ENCODE results near the gene CAPN13.

Gene CAPN13

GRCh38 chr2:30764021-30764800, 43.0 kb downstream of the CAPN13 start:
- no peak for DNase-seq (ENCODE audit: low read depth)

GRCh38 chr2:30763151-30763660, 44.0 kb downstream of the CAPN13 start:
- no peak for DNase-seq (ENCODE audit: low read depth)

GRCh38 chr2:30761226-30761625, 46.0 kb downstream of the CAPN13 start:
- no peak for DNase-seq (ENCODE audit: low read depth)

DNA sequence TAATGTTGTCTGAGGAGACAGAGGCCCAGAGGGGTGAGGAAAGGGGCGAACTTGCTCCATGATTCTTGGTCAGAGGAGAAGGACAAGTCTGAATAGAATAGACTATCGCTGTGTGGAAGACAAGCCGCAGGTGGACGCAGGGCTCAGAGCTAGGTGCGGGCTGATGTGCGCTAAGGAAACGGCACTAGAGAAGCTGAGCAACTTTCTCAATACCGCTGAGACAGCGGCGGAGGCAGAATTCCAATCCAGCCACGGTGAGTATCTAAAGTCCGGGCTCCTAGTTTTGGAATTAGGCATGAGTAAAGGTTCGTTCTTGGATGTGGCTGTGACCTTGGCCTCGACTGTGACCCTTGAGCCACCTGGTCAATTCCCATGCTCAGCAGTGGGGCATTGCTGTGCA, 47.8 kb downstream of the CAPN13 start:
- DNase-seq (ENCODE audit: low read depth), result no peak

- no peak for DNase-seq (ENCODE audit: low read depth)
Measured at GRCh38 chr2:30758191-30758651, 49.0 kb downstream of the CAPN13 start.

DNA sequence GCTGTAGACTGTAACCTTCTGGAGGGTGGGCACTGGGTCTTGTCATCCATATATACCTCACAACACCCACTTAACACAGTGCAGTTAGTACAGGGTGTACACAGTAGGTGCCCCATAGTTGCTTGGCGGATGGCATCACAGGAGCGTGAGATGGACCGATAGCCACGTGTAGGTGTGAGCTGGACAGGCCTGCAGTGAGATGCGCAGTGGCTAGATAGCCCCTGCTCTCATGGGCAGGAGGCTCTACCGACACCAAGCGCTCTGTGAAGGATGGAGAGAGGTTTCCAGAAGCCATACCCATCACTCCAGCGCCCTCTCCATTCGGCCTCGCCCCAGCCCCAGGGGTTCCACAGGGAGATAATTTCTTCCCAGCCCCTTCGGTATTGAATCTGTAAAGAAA, 49.5 kb downstream of the CAPN13 start:
- DNase-seq (ENCODE audit: low read depth), result no peak

DNA sequence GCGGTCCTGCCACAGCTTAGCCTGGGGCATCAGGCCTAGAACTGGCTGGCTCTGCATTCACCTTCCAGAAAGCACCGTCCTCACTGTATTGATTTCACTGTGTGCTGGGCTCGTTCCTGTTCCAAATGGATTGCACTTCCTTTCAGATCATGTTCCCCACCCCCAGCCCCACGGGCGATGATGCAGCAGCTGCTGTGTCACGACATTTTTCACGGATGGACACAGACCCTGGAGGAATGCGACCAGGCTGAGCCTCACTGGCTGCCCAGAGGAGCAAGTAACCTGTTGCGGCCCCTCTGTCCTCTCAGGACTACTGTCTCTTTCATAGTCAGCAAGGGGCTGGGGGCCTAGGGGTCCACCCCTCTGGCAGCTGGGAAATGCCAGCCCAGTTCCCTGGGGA, 50.3 kb downstream of the CAPN13 start:
- DNase-seq (ENCODE audit: low read depth), result no peak

DNA sequence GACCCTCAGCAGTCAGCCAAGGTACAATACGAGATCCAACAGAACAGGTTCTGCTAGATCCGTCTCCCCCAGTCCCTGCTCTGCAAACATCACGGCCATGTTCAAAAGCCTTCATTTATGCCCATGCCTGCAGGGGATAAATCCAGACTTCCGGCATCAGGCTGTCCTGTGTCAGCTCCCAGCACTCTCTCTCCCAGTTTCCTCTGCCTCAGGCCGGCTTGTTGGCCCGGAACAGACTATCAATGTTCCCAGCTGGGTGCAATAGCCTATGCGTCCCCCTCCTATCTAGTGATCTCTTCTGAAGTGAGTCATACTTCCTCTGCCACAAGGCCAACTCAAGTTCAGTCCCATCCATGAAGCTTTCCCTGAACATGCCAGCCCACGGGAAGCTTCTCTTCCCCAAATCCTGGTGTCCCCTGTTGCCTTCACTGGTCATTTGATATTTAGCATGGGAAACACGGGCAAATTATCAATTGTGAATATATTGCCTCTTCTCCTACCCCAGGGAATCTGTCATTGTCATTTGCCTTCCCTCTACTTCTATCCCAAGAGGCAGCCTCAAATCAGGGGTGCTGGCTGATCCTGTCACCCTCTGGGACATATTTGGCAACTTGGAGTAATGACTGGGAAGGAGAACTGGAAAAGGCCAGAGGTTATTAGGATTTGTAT, 51.1 kb downstream of the CAPN13 start:
- no peak for DNase-seq (ENCODE audit: low read depth)

GRCh38 chr2:30753630-30754029, 53.6 kb downstream of the CAPN13 start:
- DNase-seq (ENCODE audit: low read depth), result no peak

- no peak for DNase-seq (ENCODE audit: low read depth)
Measured at GRCh38 chr2:30752811-30753210, 54.4 kb downstream of the CAPN13 start.

DNA sequence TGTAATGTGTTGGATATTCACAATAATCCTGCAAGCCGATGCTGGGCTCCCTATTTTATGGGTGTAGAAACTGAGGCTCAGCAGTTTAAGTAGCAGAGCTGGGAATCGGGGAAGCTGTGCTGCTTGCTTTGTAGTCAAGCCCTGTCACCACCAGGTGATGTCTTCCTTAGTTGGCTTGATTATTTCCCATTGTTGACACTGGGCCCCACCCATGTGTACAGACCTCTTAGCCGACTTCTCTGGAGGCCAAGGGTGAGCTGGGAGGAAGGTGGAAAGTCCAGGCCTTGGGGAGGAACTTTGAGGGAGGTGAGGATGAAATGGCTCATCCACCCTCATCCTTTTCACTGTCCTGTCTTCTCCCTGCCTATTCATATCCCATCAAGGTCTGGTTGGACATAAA, 60.0 kb downstream of the CAPN13 start:
- DNase-seq (ENCODE audit: low read depth), result no peak

DNA sequence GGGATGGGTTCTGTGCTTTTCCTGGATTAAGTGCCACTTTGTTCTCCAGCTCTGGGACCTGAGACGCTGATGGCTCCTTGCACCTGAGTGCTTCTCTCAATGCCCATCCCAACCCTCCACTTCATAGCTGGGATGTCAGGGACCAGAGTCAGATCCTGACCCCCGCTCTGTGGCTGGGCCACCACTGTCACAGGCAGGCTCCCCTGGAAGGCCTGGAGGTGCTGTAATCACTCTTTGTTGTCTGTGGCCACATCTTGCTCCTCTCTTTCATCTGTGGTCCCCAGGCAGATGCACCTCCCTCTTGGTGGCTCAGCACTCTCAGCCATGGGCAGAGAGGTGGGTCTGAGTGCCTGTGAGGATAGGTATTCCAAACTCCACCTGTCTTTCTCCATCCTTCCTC, 62.4 kb downstream of the CAPN13 start:
- no peak for DNase-seq (ENCODE audit: low read depth)

GRCh38 chr2:30741576-30741975, 65.7 kb downstream of the CAPN13 start:
- DNase-seq (ENCODE audit: low read depth), result no peak

GRCh38 chr2:30738141-30738911, 68.9 kb downstream of the CAPN13 start:
- DNase-seq (ENCODE audit: low read depth), result no peak

GRCh38 chr2:30737326-30737610, 70.0 kb downstream of the CAPN13 start:
- DNase-seq (ENCODE audit: low read depth), result no peak

- no peak for DNase-seq (ENCODE audit: low read depth)
Measured at GRCh38 chr2:30736461-30737325, 70.6 kb downstream of the CAPN13 start.

DNA sequence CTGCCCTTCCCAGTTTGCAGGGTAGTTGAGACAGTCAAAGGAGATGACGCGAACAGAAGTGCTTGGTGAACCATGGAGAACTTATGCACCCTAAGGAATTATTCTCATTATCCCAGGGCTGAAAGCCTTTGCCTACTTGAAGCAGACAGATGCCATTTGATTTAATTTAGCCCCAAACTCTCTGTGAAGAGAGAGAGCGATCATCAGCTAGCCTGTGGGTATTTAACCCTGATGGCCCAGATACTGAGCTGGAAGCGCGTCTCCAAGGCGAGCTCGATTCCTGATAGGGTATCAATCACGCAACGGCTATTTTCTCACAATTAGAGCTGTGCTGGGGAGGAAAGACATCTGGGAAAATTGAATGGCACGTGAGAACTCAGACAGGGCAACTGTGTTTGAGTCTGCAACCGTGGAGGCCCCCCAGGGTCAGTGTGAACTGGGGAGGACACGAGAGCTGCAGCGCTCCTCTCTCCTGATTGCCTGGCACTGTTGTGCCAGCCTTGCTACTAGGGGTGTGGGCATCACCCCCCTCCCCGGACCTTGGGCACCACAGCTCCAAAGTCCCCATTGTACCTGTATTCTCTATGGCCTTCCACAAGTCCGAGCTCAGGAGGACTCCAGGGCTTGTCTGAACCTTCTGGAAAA, 73.2 kb downstream of the CAPN13 start:
- no peak for DNase-seq (ENCODE audit: low read depth)

- DNase-seq (ENCODE audit: low read depth), result no peak
Measured at GRCh38 chr2:30732876-30733275, 74.4 kb downstream of the CAPN13 start.

DNA sequence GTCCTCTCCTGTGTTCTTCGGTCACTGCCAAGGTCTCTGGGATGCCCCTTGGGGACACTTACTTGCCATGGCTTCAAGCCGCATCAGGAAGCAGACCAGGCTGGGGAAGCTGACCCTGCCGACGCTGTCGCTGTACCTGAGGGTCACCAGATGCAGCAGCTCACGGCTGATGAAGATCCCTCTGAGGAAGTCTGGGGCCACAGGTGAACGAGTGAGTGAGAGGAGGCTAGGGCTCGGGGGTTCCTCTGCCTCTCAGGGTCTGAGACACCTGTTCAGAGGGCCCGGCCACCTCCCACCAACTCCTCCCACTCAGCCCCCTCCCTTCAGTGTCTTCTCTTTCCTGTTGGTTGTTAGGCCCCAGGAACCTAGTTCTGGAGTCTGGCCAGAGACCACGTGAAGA, 74.9 kb downstream of the CAPN13 start:
- no peak for DNase-seq (ENCODE audit: low read depth)

GRCh38 chr2:30731706-30732105, 75.5 kb downstream of the CAPN13 start:
- no peak for DNase-seq (ENCODE audit: low read depth)
